GM18867 (cell line): ENCODE results near the gene HES1.
"Not testable (repeated sequence)": the region's sequence is repeated elsewhere in the genome, so short reads cannot be mapped to it uniquely, and the experiment has no call there.

Source experiments
- ATAC-seq: cut with Tn5 transposase; IDR thresholded peaks from one replicate; pipeline ENCODE4 v1.9.1; 2021; ENCODE audit warnings: mild to moderate bottlenecking, moderate library complexity; ENCODE audit not compliant: unreplicated experiment

Gene HES1

GRCh38 chr3:194139814-194140391 lies 4.0 kb downstream of the HES1 start:
- ATAC-seq: no peak

- ATAC-seq: no peak
Observed at GRCh38 chr3:194140520-194141414, 4.8 kb downstream of the HES1 start.

GRCh38 chr3:194141415-194142155 lies 5.6 kb downstream of the HES1 start:
- ATAC-seq: peak; percentile 52

- ATAC-seq: no peak
Observed at GRCh38 chr3:194142156-194142910, 6.4 kb downstream of the HES1 start.

GRCh38 chr3:194145702-194146101 lies 9.8 kb downstream of the HES1 start:
- ATAC-seq: no peak

GRCh38 chr3:194147679-194148078 lies 11.7 kb downstream of the HES1 start:
- ATAC-seq: no peak

GRCh38 chr3:194148383-194148782 lies 12.4 kb downstream of the HES1 start:
- ATAC-seq: no peak

- ATAC-seq: no peak
Observed at GRCh38 chr3:194150252-194150934, 14.4 kb downstream of the HES1 start.

GRCh38 chr3:194150935-194151302 lies 15.0 kb downstream of the HES1 start:
- not testable (repeated sequence) for ATAC-seq

GRCh38 chr3:194154346-194154745 lies 18.4 kb downstream of the HES1 start:
- ATAC-seq: no peak

GRCh38 chr3:194156095-194156494 lies 20.1 kb downstream of the HES1 start:
- ATAC-seq: no peak

GRCh38 chr3:194158942-194159439 lies 23.0 kb downstream of the HES1 start:
- ATAC-seq: no peak

- ATAC-seq: no peak
Observed at GRCh38 chr3:194160158-194160557, 24.2 kb downstream of the HES1 start.

- ATAC-seq: no peak
Observed at GRCh38 chr3:194161131-194162045, 25.4 kb downstream of the HES1 start.

- no peak for ATAC-seq
Observed at GRCh38 chr3:194162070-194162678, 26.2 kb downstream of the HES1 start.

- ATAC-seq: no peak
Observed at GRCh38 chr3:194162817-194163584, 27.1 kb downstream of the HES1 start.

GRCh38 chr3:194163697-194164096 lies 27.7 kb downstream of the HES1 start:
- ATAC-seq: no peak

- no peak for ATAC-seq
Observed at GRCh38 chr3:194164861-194165260, 28.9 kb downstream of the HES1 start.
